RPMI7951 (cell line): ENCODE measurements around the gene MPZL2. TPM values are rescaled to one million over a fixed set of nuclear protein-coding genes. Genes with fewer than 3 reads are reported as not detected.

Source experiments
- DNase-seq: peaks from one replicate; pipeline ENCODE4 v3.0.0-alpha.2; 2012; ENCODE audit warnings: low read depth
- total RNA-seq: library from RNA; depleted of rRNA; stranded (reverse); fragments of >200 nt; shearing (Covaris generic); gene quantifications from 2 replicates; pipeline ENCODE4 v1.2.3, GENCODE V29; 2014

Gene MPZL2
- total RNA-seq, 1 experiment from 2014 or later = 0.72 TPM

DNA sequence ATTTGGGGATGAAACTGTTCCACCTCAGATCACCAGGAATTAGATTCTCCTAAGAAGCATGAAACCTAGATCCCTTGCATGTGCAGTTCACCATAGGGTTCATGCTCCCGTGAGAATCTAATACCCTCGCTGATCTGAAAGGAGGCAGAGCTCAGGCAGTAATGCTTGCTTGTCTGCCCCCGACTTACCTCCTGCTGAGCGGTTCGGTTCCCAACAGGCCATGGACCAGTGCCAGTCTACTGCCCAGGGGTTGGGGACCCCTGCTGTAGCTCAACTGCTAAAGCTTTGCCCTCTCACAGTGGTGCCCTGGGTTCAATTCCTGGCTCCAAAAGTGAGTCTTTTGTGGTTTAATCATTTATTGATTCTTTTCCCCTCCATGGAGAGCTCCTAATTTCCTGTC lies 42.7 kb downstream of the MPZL2 start:
- no peak for DNase-seq

- DNase-seq = no peak
These were observed 44.4 kb downstream of the MPZL2 start for GRCh38 chr11:118219732-118220131.

DNA sequence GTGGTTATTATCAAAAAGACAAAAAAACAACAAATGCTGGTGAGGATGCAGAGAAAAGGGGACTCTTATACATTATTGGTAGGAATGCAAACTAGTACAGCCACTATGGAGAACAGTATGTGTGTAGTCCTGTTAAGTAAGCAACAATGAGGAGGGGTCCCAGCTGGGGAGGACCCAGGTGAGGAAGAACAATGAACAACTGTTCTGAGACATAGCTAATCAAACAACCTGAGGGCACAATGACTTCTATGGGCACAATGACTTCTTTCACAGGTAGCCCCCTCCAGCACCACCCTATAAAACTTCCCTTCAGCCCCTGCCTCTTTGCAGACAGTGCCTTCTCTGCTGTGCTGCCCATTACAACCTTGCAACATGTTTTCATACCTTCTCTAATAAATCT lies 44.9 kb downstream of the MPZL2 start:
- no peak for DNase-seq

DNA sequence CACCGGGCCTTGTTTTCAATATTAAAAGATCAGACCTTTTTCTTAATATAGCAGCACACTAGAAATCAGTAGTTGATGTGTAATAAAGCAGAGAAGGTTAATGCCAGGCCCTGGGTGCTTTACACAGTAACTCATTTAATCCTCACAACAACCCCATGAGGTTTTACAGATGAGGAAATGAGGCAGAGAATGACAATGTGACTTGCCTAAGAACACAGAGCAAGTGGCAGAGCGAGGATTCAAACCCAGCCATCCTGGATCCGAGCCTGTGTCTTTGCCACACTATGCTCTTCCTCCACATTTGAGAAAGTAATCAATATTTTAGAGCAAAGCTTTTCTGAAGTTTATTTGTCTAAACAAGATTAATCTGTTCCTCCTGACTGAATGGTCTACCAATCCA lies 46.5 kb downstream of the MPZL2 start:
- no peak for DNase-seq

DNA sequence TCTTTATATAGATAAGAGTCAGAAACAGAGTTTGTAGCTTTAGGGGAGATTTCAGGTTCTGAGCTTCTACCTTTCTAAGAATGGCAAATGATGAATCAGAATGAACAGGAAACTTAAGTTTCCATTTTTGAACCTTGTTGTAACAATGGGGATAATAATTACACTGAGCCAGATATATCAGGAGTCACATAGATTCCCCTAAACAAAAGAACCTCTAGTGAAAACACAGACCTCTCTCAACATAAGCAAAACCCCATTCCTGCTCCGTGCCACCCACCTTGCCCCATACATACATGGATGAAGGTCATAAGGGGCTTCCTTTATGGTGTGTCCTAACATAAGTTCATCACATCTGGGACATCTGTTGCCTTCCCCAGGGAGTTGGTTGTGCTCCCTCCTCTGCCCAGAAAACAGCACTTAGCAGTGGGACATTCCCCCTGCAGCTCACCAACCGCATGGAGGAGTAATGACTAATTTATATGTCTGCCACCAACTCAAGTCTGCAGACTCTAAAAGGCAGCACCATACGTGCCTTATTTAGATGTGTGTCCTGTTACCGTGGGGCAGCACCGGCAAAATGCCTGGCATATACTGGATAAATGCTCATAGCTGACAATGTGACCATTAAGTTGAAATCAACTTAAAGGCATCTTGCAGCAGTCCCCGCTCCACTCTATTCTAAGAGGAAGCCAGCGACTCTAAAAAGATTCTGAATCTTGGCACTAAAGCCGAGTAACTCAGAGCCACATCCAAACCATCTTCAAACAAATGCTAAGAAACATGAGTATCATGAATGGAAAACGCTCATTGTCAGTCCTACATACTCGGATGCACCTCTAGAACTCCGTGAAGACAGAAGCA lies 47.2 kb downstream of the MPZL2 start:
- DNase-seq = no peak

DNA sequence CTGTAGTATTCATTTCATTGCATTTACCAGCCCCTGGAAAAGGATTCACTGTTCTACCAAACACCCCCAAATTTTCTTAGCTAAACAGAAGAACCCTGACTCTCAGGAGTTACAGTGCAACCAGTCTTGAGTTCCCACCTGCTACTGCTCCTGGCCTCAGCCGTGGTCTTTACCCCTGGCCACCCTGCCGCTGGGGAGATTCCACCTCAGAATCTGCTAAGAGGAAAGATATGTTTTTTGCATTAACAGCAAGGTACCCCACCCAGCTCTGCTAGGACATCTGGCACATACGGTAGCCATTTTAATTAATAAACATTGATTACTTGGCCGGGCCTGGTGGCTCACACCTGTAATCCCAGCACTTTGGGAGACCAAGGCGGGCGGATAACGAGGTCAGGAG lies 48.3 kb downstream of the MPZL2 start:
- DNase-seq = no peak

- no peak for DNase-seq
These were observed 48.8 kb downstream of the MPZL2 start for GRCh38 chr11:118215262-118215661.

DNA sequence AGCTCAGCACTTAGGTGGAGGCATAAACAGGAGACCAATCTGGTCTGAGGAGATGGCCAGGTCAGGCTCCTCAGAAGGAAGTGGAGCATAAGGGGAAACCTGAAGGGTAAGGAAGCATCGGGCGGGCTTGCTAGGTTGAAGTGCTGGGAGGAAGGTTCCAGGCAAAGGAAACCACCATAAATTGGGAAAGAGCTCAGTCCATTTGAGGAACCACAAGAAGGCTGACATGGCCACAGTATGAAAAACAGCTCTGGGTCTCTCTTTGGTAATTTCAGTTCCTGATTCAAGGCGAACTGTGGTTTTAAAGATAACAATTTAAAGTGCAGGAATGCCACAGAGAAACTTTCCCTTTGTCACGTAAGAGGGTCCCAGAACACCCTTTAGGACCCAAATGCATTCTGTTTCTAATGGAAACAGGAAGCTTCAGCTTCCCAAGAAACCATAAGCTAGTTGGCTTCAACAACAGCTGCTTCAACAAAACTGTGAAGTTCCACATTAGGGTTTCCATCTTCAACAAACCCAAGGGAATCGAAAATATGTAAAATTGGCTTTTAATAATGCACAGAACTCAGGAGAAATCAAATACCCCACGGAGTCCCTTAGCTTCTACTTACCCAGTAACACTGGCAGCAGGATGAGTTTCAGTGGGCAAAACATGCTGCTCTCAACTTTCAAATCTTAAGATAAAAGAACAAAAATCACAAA lies 49.7 kb downstream of the MPZL2 start:
- DNase-seq = no peak

DNA sequence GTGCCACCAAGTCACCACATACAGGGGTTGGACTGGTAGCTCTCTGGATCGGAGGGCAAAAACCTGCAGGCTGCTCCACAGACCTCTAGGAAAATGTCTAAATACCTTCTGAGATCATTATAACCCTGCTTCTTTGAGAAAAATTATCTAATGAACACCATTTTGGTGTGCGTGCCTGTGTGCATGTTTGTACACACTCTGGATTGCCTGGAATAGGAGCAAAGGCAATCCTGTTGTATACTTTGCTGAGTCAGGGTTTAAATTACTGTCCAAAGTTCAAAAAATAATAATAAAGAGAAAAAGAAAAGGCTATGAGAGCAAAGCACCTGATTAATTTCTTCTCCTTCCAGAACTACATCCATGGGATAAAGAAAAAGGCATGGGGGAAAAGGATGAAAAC lies 50.3 kb downstream of the MPZL2 start:
- DNase-seq = no peak

DNA sequence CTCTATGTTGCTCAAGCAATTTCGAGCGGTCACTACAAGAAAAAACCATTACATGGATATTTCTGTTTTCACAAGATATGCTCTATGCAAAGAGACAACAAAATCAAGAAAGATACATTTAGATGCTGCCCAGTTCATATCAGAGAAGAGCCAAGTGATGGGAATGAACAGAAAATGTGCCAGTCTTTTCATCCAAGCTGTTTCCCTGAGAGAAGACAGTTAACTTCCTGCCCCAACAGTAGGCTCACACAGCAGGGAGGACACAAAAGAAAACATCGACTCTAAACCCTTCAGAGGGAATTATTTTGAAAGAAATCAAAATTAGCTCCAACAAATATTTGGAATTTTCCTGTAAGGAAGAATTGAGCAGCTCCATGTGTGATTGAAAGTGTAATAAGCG lies 50.9 kb downstream of the MPZL2 start:
- no peak for DNase-seq

- DNase-seq = no peak
These were observed 51.3 kb downstream of the MPZL2 start for GRCh38 chr11:118212781-118213191.

GRCh38 chr11:118212131-118212725 lies 51.9 kb downstream of the MPZL2 start:
- DNase-seq = no peak

- no peak for DNase-seq
These were observed 53.1 kb downstream of the MPZL2 start for GRCh38 chr11:118211006-118211405.

- DNase-seq = no peak
These were observed 53.8 kb downstream of the MPZL2 start for GRCh38 chr11:118210323-118210722.

DNA sequence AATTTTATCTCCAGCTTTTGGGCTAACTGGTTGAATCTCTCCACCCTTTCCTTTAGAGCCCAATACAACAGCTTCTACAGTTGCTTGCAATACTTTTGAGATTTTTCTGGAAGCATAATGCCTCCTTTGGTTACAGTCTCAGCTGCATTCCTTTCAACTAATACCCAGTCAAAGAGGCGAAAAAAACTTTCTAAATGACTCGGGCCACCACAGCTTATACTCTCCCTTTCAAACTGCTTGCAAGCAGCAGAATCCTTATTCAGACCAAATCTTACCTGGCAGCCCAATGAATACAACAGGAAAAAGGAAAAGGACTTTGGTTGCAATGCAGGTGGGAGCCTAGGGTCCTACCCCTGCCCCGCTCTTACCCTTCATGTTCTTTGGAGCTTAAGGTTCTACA lies 55.1 kb downstream of the MPZL2 start:
- DNase-seq = no peak

DNA sequence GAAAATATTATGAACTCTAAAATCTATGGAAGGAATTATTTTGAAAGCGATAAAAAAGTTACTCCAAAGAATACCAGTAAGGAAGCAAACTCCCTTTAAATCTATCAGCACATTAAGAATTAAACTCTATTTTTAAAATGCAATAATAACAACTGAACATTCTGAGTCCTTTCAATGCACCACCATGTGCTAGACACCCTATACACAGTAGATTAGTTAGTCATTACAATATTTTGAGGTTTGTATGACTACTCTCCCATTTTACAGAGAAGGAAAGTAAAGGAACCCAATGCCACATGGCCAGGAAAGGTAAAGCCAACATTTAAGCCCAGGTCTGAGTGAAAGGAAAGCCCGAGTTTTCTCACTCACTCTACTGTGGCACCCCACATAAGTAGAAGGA lies 57.0 kb downstream of the MPZL2 start:
- DNase-seq = no peak

DNA sequence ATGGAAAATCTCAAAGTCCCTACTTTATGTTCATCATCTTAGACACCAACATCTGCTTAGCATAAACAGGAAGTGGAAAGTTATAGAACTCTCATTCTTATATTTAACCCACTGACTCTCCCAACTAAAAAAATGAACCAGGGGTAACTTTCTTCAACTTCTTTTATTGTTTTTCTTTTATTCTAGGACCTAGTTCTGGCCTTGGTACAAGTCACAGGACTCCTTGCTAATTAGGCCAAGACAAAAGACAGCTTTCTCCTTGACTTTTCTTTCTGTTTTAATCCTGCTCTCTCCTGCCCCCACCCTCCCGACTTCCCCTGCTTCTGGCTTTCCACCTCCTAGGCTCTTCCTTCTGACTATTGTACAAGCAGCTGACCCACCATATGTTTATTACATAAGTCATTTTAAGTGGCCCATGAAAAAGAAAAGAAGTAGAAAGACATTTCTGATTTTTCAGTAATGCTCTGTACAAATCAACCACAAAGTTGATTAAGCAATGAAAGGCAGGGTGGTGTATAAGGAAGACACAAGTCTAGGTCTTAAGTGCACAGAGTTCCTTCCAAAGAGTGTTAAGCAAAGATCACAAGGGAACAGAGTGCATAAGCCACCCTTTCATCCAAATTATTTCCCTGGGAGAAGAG lies 57.6 kb downstream of the MPZL2 start:
- no peak for DNase-seq

DNA sequence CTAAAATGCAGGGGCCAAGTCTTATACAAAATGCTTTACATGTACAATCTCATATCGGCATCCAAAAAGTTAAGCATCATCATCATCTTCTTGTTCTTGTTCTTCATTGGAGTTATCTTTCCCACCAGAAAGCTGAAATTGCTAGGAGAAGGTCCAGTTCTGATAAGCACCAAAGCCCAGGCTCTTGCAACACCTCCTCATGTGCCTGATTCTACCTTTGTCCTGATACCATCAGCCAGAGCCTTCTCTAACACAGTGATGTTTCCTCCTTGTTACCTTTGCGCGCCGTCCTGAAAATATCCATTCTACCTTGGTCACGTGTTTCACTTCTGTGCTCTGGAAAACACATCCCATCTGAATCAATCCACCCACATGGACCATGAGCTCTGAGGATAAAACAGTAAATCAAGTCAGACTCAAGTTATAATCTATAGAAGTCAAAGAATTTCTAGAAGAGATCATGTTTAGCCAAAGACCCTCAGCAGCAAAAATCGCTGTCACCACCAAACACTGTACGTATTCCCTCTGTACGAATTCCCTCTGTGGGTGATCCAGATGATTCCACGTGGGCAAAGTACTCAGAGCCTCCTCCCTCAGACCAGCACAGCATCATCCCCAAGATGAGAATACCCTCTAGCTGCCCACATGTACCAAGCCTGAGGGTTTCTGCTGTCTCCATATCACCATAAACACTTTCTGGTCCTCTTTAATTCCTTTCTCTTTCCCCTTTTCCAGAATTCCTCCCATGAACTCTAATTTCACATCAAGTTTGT lies 58.3 kb downstream of the MPZL2 start:
- no peak for DNase-seq
